ENCODE data around the gene ZNF622.
"Not testable (repeated sequence)": the region's sequence is repeated elsewhere in the genome, so short reads cannot be mapped to it uniquely, and the experiment has no call there.

ZNF622 gene

DNA sequence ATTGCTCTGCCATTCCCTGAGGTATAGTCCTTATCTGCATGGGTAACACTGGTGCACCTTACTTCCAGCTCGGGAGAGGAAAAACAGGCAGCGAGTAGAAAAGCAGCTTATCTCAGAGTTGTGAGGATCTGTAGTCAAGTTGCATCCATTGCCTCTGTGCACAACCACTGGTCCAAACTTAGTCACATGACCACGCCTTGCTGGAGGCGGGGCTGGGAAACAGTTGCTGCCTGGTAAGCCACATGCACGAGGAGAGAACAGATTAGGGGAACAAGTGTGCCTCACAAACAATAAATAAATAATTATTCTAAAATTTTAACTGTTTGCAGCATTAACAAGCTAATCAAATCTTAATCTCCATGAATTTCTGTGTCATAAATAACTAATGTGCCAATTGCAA, 18.6 kb downstream of the ZNF622 start:
- no peak overlapping the region for H3K4me3 ChIP-seq (ENCODE audit: low read depth, low read length)
- no peak for DNase-seq (ENCODE audit: low read depth)

DNA sequence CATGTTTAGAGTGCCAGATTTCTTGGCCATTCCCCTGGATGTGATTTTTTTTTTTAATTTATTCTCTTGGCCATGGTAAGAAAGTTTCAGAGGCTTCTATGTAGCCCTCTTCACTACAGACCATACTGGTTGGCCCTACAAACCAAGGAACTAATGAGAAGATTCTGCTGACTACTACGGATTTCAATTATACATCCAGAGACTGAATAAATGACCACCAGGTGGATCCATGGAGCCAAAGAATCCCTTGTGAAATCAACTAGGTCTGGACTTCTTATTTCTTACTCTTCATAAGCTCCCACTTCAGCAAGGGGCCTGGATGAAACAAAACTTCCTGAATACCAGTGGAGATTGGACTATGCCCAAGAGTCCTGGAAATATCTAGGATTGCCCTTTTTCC, 27.6 kb downstream of the ZNF622 start:
- no peak overlapping the region for H3K4me3 ChIP-seq (ENCODE audit: low read depth, low read length)
- DNase-seq (ENCODE audit: low read depth) = no peak

DNA sequence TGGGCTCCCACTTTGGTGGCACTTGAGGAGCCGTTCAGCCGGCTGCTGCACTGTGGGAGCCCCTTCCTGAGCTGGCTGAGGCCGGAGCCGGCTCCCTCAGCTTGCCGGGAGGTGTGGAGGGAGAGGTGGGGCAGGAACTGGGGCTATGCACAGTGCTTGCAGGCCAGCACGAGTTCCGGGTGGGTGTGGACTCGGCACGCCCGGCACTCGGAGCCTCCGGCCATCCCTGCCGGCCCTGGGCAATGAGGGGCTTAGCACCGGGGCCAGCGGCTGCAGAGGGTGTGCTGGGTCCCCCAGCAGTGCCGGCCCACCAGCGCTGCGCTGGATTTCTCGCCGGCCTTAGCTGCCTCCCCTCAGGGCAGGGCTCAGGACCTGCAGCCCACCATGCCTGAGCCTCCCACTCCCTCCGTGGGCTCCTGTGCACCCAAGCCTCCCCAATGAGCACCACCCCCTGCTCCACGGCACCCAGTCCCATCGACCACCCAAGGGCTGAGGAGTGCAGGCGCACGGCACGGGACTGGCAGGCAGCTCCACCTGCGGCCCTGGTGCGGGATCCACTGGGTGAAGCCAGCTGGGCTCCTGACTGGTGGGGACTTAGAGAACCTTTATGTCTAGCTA, 29.4 kb downstream of the ZNF622 start:
- H3K4me3 ChIP-seq (ENCODE audit: low read depth, low read length); DNase-seq (ENCODE audit: low read depth): not testable (repeated sequence)

DNA sequence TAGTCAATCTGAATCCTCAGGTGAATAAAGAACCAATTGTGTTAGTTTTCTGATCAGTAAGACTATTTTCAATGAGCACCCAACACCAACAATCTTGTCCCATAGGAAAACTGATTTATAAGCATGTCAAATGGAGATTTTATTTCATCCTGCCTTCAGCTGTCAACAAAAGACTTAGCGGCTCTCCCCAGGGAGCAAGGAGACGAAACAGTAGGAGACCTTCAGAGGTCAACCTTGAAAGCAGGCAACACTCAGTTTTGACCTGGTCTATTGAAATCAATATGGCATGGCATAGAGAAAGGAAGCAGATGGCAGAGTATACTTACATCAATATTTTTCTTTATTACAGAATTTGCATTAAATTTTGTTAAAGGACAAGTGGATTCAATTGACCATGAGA, 34.1 kb downstream of the ZNF622 start:
- no peak for DNase-seq (ENCODE audit: low read depth)
- no peak overlapping the region for H3K4me3 ChIP-seq (ENCODE audit: low read depth, low read length)

DNA sequence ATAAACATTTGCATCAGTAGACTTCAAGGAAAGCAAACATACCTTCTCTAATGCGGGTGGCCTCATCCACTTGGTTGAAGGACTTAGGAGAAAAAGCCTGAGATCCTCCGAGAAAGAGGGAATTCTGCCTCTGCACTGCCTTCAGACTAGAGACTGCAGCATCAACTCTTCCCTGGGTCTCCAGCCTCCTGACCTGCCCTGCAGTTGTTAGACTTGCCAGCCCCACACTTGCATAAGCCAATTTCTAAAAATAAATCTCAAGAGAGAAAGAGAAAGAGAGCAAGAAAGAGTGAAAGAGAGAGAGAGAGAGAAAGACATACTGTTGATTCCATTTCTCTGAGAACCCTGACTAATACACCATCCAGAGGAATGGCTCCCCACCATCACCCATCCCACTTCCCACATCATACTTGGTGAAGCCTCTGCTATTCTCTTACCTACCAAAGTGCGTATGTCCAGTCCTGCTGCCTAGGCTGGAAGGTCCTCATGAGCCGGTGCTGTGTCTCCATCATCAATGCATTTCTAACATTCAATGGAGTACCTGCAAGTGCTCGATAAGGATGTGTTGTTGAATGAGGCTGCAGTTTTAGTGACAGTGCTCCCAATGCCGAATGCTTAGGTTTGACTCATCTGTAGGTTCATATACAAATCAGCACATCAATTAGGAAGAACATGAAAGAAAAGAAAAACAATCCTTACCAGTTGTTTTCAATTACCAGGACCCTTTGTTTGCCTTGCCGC, 35.1 kb downstream of the ZNF622 start:
- no peak for DNase-seq (ENCODE audit: low read depth)
- H3K4me3 ChIP-seq (ENCODE audit: low read depth, low read length) = no peak overlapping the region

DNA sequence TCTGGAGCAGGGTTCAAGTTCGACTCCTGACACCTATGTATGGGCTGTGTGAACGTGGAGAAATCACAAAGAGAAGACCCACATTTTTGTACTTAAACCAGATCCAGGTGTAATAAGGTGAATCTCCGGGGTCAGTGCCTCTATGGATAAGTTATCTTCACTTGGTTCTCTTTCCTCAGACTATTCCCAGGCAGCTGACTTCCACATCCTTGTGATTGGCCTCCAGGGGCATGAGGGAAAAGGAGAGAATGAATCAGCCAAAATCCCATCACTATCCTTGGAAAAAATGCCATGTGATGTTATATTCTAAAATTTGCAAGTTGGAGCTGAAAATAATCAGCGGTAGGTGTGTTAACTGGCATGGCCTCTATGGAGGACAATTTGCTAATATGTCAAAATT, 37.2 kb downstream of the ZNF622 start:
- no peak overlapping the region for H3K4me3 ChIP-seq (ENCODE audit: low read depth, low read length)
- no peak for DNase-seq (ENCODE audit: low read depth)

DNA sequence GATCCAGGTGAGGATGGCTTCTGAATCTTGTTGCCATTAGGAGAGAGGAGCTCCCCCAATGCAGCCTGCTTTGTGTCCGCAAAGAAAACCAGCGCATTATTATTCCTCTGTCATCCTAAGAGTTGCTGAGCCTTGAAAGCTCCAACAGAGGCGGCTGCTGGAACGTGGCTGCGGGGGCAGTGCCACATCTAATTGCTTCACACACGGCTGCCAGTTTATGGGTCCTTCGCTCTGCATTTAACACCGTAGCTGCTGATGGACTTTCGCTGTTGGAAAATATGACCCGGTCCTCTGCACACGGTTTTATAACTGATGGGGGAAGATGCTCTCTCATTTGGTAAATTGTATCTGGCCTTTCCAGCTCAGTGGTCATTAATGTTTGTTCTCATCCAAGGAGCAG, 38.0 kb downstream of the ZNF622 start:
- no peak overlapping the region for H3K4me3 ChIP-seq (ENCODE audit: low read depth, low read length)
- no peak for DNase-seq (ENCODE audit: low read depth)

DNA sequence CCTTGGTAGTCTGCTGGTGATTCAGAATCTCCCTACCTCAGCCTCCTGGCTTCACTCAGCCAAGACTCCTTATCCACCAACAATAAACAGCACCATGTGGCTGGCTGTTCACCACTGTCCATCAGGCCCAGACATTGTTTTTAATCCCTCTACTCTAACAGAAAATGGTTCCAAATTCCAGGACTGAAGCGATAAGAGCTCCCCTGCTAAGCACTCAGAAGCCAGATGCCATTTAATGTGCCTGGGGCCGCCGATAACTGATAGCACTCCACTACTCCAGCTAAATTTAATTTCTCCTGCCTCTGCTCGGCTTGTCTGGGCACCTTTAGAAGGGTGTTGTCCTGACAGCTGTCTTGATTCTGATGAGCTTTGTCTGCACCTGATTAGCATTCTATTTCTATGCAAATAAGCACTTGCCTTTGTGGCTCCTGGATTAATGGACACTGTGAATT, 47.1 kb downstream of the ZNF622 start:
- no peak for DNase-seq (ENCODE audit: low read depth)
- H3K4me3 ChIP-seq (ENCODE audit: low read depth, low read length) = no peak overlapping the region

DNA sequence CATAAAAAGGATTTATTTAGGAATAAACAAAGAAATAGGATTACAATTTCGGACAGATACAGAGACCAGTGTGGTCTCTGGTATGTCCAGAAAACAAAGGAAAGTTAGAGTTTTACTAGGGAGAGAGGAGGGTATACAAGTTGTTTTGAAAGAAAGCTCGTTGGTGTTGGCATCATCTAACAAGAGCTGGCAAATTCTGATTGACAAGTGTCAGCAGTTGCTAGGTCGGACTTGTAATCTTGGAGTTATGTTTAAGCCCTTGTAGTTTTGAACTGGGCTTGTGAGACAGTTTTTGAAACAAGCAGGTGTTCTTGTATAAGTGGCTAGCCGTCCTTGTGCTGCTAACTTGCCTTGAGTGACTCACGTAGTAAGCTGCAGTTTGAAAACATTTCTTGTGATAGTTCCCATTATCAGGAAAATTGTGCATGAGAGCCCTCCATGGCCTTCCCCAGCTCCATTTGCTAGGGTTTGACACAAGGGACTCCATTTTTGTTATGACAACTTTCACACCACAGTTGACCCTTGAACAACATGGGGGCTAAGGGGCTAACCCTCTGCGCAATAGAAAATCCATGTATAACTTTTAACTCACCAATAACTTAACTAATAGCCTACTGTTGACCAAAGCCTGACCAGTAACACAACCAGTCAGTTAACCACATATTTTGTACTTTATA, 48.1 kb downstream of the ZNF622 start:
- no peak for DNase-seq (ENCODE audit: low read depth)
- H3K4me3 ChIP-seq (ENCODE audit: low read depth, low read length) = no peak overlapping the region

DNA sequence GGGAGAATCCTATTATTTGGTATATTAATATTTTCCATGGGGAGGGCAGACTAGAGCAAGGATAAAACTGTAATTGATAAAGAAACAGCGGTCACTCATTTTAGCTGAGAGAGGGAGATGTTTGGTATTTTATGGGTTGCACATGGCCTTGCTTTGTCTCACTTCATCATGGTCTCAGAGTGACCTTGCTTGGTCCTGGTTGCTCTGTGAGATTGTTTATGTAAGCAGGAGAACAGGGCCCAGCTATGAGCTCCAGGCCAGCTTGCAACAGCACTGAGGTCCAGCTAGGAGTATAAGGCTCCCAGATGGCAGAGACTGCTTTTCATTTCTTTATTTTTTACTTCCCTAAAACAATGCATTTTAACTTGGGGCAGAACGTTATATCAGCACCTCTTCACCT, 50.7 kb downstream of the ZNF622 start:
- DNase-seq (ENCODE audit: low read depth) = no peak
- no peak overlapping the region for H3K4me3 ChIP-seq (ENCODE audit: low read depth, low read length)

DNA sequence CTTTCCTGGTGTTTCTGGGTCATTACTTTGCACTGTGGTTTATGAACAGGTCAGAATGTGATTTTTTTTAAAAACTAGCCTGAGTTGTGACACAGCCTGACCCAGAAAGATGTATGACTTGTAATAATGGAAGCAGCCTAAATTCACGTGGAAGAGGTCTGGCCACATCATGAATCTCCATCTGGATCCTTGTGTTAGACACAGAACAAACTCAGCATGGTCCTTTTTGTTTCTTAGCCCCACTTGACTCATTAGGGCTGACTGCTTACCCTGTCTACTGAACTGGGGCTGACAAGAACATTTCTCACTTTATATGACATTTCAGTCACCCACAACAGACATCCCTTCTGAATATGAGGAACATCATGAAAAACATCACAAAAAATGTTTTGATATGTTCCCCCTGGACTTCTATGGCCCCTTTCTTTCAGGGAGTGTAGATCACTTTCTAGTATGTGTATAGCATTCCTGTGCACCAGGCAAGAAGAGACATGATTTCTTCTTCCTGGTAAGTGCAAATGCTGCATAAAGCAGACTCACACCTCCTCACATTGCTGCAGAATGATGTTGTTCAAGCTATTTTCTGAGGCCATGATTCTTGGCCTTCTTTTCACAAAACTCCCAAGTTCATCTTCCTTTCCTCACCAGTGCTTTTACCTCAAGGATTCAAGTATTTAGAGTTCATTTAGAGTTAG, 52.3 kb downstream of the ZNF622 start:
- H3K4me3 ChIP-seq (ENCODE audit: low read depth, low read length) = no peak overlapping the region
- no peak for DNase-seq (ENCODE audit: low read depth)

DNA sequence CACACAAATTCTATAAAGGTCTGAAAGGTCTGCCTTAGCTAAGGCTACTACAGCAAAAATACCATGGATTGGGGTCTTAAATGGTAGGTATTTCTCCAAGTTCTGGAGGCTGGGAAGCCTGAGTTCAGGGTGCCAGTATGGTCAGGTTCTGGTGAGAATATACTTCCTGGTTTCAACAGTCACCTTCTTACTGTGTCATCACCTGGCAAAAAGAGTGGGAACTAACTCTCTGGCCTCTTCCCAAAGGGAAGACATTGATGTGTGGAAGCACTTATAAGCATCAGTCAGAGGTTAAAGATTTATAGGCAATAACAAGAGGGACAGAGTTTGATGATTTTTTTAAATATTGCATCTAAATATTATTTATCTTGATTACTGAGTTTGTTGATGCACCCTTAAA, 53.0 kb downstream of the ZNF622 start:
- H3K4me3 ChIP-seq (ENCODE audit: low read depth, low read length) = no peak overlapping the region
- no peak for DNase-seq (ENCODE audit: low read depth)

DNA sequence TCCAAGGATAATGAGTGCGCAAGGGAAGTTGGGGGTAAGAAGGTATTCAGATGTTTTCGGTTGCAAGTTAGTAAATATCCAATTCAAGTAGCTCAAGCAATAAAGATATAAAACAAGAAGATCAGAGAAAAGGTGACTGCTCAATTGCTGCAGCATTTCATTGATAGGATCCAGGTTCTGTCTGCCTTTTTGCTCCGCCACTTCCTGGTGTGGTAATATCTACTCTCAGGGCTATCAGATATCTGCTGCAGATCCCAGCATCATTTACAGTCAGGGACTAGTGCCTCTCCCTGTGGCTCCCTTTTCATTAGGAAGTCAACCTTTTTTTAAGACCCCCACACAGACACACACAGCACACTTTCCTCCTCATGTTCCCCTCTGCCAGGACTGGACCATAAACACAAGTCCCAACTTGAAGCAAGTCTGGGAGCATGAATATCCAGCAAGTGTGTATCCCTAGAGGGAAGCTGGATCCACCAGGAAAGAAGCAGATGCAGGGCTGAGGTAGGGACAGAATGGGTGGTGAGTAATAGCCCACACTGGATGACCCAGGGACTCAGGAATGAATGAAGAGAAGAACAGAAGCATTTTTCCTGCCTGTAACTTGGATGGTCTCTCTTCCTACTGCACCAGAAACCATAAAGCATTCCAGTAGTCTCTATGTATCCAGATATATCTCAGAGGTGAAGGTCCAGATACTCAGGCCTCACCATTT, 53.7 kb downstream of the ZNF622 start:
- no peak for DNase-seq (ENCODE audit: low read depth)
- H3K4me3 ChIP-seq (ENCODE audit: low read depth, low read length) = no peak overlapping the region

DNA sequence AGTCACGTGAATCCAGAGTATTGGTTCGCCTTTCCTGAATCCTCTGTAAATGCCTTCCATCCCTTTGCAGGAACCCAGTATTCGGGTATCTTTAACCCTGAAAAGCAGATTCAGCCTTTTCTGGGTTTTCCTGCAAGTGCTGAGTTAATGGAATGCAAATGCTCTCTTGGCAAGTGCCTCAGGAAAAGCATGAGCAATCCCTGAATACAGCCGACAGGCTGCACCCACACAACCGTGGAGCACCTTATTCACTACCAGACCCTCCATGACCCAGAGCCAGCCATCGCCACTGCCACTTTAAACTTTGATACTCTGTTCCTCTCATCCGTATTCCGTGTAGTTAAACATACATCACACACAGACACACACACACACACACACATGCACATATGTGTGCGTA, 54.4 kb downstream of the ZNF622 start:
- no peak overlapping the region for H3K4me3 ChIP-seq (ENCODE audit: low read depth, low read length)
- DNase-seq (ENCODE audit: low read depth) = no peak

DNA sequence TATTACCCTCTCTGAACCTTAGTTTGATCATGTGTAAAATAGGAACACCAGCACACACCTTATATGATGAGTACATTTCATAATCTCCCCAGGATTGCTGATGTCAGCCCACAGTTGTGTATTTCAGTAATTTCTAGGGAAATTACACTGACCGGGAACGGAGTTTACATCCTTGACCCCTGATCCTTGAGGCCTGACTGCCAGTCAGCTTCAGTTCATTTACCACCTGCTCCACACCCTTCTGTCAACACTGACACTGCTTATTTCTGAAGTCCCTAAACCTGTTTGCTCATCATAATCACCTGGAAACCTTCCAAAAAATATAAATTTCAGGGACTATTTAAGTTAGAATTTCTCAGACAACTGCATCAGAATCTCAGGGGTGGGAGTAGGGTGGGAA, 55.3 kb downstream of the ZNF622 start:
- DNase-seq (ENCODE audit: low read depth) = no peak
- no peak overlapping the region for H3K4me3 ChIP-seq (ENCODE audit: low read depth, low read length)

DNA sequence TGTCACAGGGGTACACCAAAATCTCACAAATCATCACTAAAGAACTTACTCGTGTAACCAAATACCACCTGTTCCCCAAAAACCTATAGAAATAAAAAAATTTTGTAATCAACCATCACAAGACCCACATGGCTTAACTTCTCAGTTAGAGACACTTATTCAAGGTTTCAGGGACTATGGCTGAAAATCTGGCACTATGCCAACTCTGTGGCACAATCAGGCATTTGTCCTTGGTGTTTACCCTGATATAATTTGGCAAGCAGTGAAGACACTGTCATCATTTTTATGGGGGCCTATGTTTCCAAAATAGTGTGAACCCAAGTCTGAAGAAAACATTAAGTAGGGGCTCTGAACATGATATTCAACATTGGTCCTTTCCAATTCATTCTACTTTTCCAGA, 59.0 kb downstream of the ZNF622 start:
- H3K4me3 ChIP-seq (ENCODE audit: low read depth, low read length) = no peak overlapping the region
- DNase-seq (ENCODE audit: low read depth) = no peak

DNA sequence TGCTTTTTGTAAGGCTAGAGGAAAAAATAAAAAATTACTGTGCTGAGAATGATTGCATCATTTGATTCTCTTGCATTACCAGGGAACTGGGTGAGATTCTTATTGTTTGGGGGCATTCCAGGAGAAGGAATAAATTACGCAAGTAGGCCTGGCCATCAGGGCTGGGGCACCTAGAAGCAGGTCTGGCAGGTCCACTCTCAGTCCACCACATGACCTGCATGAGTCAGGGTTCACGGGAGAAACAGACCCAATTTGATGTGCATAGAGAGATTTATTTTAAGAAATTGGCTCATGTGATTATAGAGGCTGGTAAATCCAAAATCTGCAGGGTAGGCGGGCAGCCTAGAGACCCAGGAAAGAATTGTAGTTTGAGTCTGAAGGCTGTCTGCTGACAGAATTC, 59.6 kb downstream of the ZNF622 start:
- DNase-seq (ENCODE audit: low read depth) = no peak
- no peak overlapping the region for H3K4me3 ChIP-seq (ENCODE audit: low read depth, low read length)
